ENCODE results near the gene FBXL4.
"Not testable (repeated sequence)": the region's sequence is repeated elsewhere in the genome, so short reads cannot be mapped to it uniquely, and the experiment has no call there.

Gene FBXL4

GRCh38 chr6:98925831-98926230, 21.9 kb downstream of the FBXL4 start:
- no CpG with 5 or more reads among the region's 5 CpGs for WGBS (ENCODE audit: extremely low coverage, insufficient coverage, insufficient read length)
- H2AK5ac ChIP-seq (ENCODE audit: low read length): no peak overlapping the region
- H3K79me2 ChIP-seq (ENCODE audit: control insufficient read depth, insufficient read depth, low read length, poor library complexity): no peaks in the 10 kb centered on the region
- no peak overlapping the region for H4K12ac ChIP-seq (ENCODE audit: low read depth, low read length)
- H2BK5ac ChIP-seq (ENCODE audit: low read depth, low read length, poor library complexity): no peak overlapping the region
- no peak overlapping the region for H3K23ac ChIP-seq (ENCODE audit: low read length)
- no peak overlapping the region for H4K91ac ChIP-seq (ENCODE audit: low read depth, low read length)
- no peaks in the 10 kb centered on the region for H3K79me1 ChIP-seq (ENCODE audit: low read length)
- no peaks in the 10 kb centered on the region for H3K9me3 ChIP-seq (ENCODE audit: insufficient read depth, low read depth, low read length)
- no peak for DNase-seq
- no peaks in the 10 kb centered on the region for H3K27me3 ChIP-seq (ENCODE audit: insufficient read depth, low read length)
- H2AFZ ChIP-seq (ENCODE audit: insufficient read depth, low read length, poor library complexity): no peak overlapping the region
- no peak overlapping the region for H3K4ac ChIP-seq (ENCODE audit: low read depth, low read length)
- no peak overlapping the region for H4K8ac ChIP-seq (ENCODE audit: low read depth, low read length)
- no peak overlapping the region for H3K27ac ChIP-seq (ENCODE audit: low read depth, low read length)
- H3K9ac ChIP-seq (ENCODE audit: low read length): no peak overlapping the region
- peaks cover 0 to 2% of the 10 kb centered on the region in 2 experiments for H3K36me3 ChIP-seq (ENCODE audit: control insufficient read depth in 1 of 2, insufficient read depth in 2 of 2, low read length in 2 of 2)
- no peak overlapping the region for H2BK120ac ChIP-seq (ENCODE audit: insufficient read depth, low read length, poor library complexity)
- no peak overlapping the region for H2BK12ac ChIP-seq (ENCODE audit: low read length)
- H3K18ac ChIP-seq (ENCODE audit: low read length): no peak overlapping the region
- no peak overlapping the region for H3K4me3 ChIP-seq (ENCODE audit: low read depth, low read length)
- H3K14ac ChIP-seq (ENCODE audit: low read length): no peak overlapping the region
- no peak overlapping the region for H3K4me2 ChIP-seq (ENCODE audit: low read length)
- no peaks in the 10 kb centered on the region for H3K4me1 ChIP-seq (ENCODE audit: control insufficient read depth in 1 of 2, insufficient read depth in 2 of 2, low read length in 2 of 2)

DNA sequence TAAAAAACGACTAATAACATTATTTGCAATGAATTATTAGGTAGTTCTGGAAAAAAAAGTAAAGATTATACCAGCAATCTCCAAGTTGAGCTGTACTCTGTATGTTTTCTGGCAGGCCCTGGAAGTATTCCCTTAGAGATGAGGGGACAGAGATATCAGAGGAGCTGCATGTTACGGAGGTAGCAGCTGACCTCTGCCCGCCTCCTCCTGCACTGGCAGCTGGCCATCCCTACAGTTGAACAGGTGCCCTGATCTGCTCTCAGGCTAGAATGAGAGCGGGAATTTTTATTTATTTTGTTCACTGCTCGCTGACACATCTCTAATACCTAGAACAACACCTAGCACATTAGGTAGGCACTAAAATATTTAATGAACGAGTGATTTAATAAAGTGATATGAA, 23.1 kb downstream of the FBXL4 start:
- H2AK5ac ChIP-seq (ENCODE audit: low read length): no peak overlapping the region
- H3K36me3 ChIP-seq (ENCODE audit: control insufficient read depth in 1 of 2, insufficient read depth in 2 of 2, low read length in 2 of 2): peaks cover 0 to 2% of the 10 kb centered on the region in 2 experiments
- H3K4me2 ChIP-seq (ENCODE audit: low read length): no peak overlapping the region
- no peak overlapping the region for H2BK5ac ChIP-seq (ENCODE audit: low read depth, low read length, poor library complexity)
- no peak overlapping the region for H3K23ac ChIP-seq (ENCODE audit: low read length)
- no peaks in the 10 kb centered on the region for H3K79me2 ChIP-seq (ENCODE audit: control insufficient read depth, insufficient read depth, low read length, poor library complexity)
- H2BK120ac ChIP-seq (ENCODE audit: insufficient read depth, low read length, poor library complexity): no peak overlapping the region
- H3K14ac ChIP-seq (ENCODE audit: low read length): no peak overlapping the region
- H3K4ac ChIP-seq (ENCODE audit: low read depth, low read length): no peak overlapping the region
- H3K4me1 ChIP-seq (ENCODE audit: control insufficient read depth in 1 of 2, insufficient read depth in 2 of 2, low read length in 2 of 2): no peaks in the 10 kb centered on the region
- no peak overlapping the region for H3K27ac ChIP-seq (ENCODE audit: low read depth, low read length)
- no peak overlapping the region for H3K18ac ChIP-seq (ENCODE audit: low read length)
- WGBS (ENCODE audit: extremely low coverage, insufficient coverage, insufficient read length): no CpG with 5 or more reads among the region's 6 CpGs
- H3K9me3 ChIP-seq (ENCODE audit: insufficient read depth, low read depth, low read length): no peaks in the 10 kb centered on the region
- no peaks in the 10 kb centered on the region for H3K27me3 ChIP-seq (ENCODE audit: insufficient read depth, low read length)
- no peak overlapping the region for H2AFZ ChIP-seq (ENCODE audit: insufficient read depth, low read length, poor library complexity)
- no peak overlapping the region for H2BK12ac ChIP-seq (ENCODE audit: low read length)
- H3K79me1 ChIP-seq (ENCODE audit: low read length): no peaks in the 10 kb centered on the region
- DNase-seq: no peak
- H4K91ac ChIP-seq (ENCODE audit: low read depth, low read length): no peak overlapping the region
- H3K4me3 ChIP-seq (ENCODE audit: low read depth, low read length): no peak overlapping the region
- no peak overlapping the region for H4K8ac ChIP-seq (ENCODE audit: low read depth, low read length)
- H4K12ac ChIP-seq (ENCODE audit: low read depth, low read length): no peak overlapping the region
- no peak overlapping the region for H3K9ac ChIP-seq (ENCODE audit: low read length)

- H3K4me1 ChIP-seq (ENCODE audit: control insufficient read depth in 1 of 2, insufficient read depth in 2 of 2, low read length in 2 of 2): no peaks in the 10 kb centered on the region
- H3K4me3 ChIP-seq (ENCODE audit: low read depth, low read length): no peak overlapping the region
- H2BK5ac ChIP-seq (ENCODE audit: low read depth, low read length, poor library complexity): no peak overlapping the region
- no peaks in the 10 kb centered on the region for H3K9me3 ChIP-seq (ENCODE audit: insufficient read depth, low read depth, low read length)
- H2AK5ac ChIP-seq (ENCODE audit: low read length): no peak overlapping the region
- no peaks in the 10 kb centered on the region for H3K27me3 ChIP-seq (ENCODE audit: insufficient read depth, low read length)
- no peak overlapping the region for H3K14ac ChIP-seq (ENCODE audit: low read length)
- H3K23ac ChIP-seq (ENCODE audit: low read length): no peak overlapping the region
- no peaks in the 10 kb centered on the region for H3K79me1 ChIP-seq (ENCODE audit: low read length)
- no peak overlapping the region for H4K91ac ChIP-seq (ENCODE audit: low read depth, low read length)
- no peak overlapping the region for H4K12ac ChIP-seq (ENCODE audit: low read depth, low read length)
- no peak overlapping the region for H3K27ac ChIP-seq (ENCODE audit: low read depth, low read length)
- no peak overlapping the region for H3K9ac ChIP-seq (ENCODE audit: low read length)
- no peak overlapping the region for H2AFZ ChIP-seq (ENCODE audit: insufficient read depth, low read length, poor library complexity)
- H3K4me2 ChIP-seq (ENCODE audit: low read length): no peak overlapping the region
- H3K4ac ChIP-seq (ENCODE audit: low read depth, low read length): no peak overlapping the region
- H3K36me3 ChIP-seq (ENCODE audit: control insufficient read depth in 1 of 2, insufficient read depth in 2 of 2, low read length in 2 of 2): no peaks in the 10 kb centered on the region
- no peak for DNase-seq
- no peak overlapping the region for H3K18ac ChIP-seq (ENCODE audit: low read length)
- H3K79me2 ChIP-seq (ENCODE audit: control insufficient read depth, insufficient read depth, low read length, poor library complexity): no peaks in the 10 kb centered on the region
- no peak overlapping the region for H2BK12ac ChIP-seq (ENCODE audit: low read length)
- no peak overlapping the region for H2BK120ac ChIP-seq (ENCODE audit: insufficient read depth, low read length, poor library complexity)
- H4K8ac ChIP-seq (ENCODE audit: low read depth, low read length): no peak overlapping the region
Observed at GRCh38 chr6:98920904-98921431, 26.8 kb downstream of the FBXL4 start.

GRCh38 chr6:98910946-98911345, 36.8 kb downstream of the FBXL4 start:
- H3K9ac ChIP-seq (ENCODE audit: low read length); H3K79me2 ChIP-seq (ENCODE audit: control insufficient read depth, insufficient read depth, low read length, poor library complexity); H3K4me3 ChIP-seq (ENCODE audit: low read depth, low read length); H3K14ac ChIP-seq (ENCODE audit: low read length); H3K9me3 ChIP-seq (ENCODE audit: insufficient read depth, low read depth, low read length); H2BK5ac ChIP-seq (ENCODE audit: low read depth, low read length, poor library complexity); H4K91ac ChIP-seq (ENCODE audit: low read depth, low read length); DNase-seq; H4K12ac ChIP-seq (ENCODE audit: low read depth, low read length); H3K18ac ChIP-seq (ENCODE audit: low read length); H3K4me2 ChIP-seq (ENCODE audit: low read length); H3K4ac ChIP-seq (ENCODE audit: low read depth, low read length); H2AK5ac ChIP-seq (ENCODE audit: low read length); H2BK120ac ChIP-seq (ENCODE audit: insufficient read depth, low read length, poor library complexity); H3K23ac ChIP-seq (ENCODE audit: low read length); H3K4me1 ChIP-seq (ENCODE audit: control insufficient read depth in 1 of 2, insufficient read depth in 2 of 2, low read length in 2 of 2); H2BK12ac ChIP-seq (ENCODE audit: low read length); H3K36me3 ChIP-seq (ENCODE audit: control insufficient read depth in 1 of 2, insufficient read depth in 2 of 2, low read length in 2 of 2); H2AFZ ChIP-seq (ENCODE audit: insufficient read depth, low read length, poor library complexity); H3K79me1 ChIP-seq (ENCODE audit: low read length); H4K8ac ChIP-seq (ENCODE audit: low read depth, low read length); H3K27me3 ChIP-seq (ENCODE audit: insufficient read depth, low read length); H3K27ac ChIP-seq (ENCODE audit: low read depth, low read length): not testable (repeated sequence)
- WGBS (ENCODE audit: extremely low coverage, insufficient coverage, insufficient read length): no CpG with 5 or more reads among the region's 13 CpGs

Data from trophoblast cell (in vitro differentiated cells and primary cell).